HG03442 (cell line): ENCODE results near the gene OGDH.
A peak's percentile ranks its signal among the peaks of the same experiment; 100 is the strongest.
"Not testable (repeated sequence)": the region's sequence is repeated elsewhere in the genome, so short reads cannot be mapped to it uniquely, and the experiment has no call there.

Source experiments
- ATAC-seq: cut with Tn5 transposase; IDR thresholded peaks from one replicate; pipeline ENCODE4 v1.9.1; 2021; ENCODE audit warnings: mild to moderate bottlenecking, moderate library complexity; ENCODE audit not compliant: unreplicated experiment

The OGDH gene

DNA sequence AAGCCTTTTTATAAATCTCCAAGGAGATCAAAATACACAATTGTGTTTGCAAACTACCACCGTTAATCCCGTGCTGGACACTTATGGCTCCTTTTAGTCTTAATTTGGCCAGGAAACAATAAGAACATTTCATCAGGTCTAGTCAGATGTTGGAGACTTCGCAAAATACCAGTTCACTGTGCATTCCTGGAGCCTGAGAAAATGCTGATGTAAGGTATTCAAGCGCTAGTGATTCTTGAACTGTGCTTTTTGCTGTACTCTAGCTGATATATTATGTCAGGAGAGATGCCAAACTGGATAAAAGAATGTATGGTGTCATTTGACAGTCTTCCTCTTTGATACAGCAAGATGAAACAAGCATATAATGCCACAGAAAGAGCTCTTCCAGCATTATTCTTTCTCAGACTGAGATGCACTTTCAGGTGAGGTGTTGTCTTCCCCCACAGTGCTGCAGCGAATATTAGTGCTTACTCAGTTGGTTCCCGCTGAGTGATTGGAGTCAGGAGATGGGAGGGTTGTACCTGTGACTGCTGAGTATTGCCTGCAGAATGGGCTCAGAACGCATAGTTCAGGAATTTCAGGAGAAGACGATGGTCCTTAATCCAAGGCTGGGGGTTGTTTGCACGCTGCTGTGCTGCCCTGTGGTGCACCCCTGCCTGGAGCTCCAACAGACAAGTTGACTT is 59.2 kb downstream of the OGDH start:
- no peak for ATAC-seq

DNA sequence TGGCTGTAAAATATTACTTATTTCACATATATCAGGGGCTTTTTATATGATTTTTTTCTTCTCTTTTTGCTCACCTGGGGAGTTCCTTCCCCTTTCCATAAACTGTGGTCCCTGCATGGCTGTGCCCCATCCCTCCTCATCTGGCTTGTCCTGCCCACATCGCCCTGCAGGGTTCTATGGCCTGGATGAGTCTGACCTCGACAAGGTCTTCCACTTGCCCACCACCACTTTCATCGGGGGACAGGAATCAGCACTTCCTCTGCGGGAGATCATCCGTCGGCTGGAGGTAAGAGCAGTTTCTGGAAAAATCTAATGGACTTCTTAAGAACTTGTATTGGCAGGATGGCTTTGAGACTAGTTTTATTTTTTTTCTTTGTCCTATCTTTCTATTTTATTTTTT is 60.1 kb downstream of the OGDH start:
- ATAC-seq: no peak

DNA sequence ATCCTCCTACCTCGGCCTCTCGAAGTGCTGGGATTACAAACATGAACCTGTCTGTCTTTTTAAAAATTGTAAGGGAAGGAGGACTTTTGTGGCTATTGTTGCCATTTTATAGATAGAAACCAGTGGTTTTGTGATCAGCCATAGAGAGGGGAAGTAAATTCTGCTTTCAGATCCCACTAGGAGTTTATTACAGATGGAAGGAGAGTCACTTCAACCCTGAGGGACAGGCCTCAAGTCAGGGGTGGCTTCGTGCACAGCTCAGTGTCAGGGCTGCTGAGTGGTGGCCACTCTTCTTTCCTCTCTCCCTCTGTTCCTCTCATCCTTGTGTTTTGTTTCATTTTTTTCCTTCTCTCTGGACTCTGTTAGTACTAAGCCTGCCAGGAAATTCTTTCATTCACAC is 60.8 kb downstream of the OGDH start:
- ATAC-seq: no peak

DNA sequence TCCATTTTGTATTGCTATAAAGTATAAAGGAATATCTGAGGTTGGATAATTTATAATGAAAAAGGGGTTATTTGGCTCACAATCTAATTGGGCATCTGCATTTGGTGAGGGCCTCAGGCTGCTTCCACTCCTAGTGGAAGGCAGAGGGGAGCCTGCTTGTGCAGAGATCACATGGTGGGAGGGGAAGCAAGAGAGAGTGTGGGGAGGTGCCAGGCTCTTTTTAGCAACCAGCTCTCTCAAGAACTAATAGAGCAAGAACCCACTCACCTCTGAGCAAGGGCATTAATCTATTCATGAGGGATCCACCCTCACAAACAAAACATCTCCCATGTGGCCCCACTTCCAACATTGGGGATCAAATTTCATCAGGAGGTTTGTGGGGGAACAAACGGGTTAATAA is 64.6 kb downstream of the OGDH start:
- ATAC-seq: no peak

DNA sequence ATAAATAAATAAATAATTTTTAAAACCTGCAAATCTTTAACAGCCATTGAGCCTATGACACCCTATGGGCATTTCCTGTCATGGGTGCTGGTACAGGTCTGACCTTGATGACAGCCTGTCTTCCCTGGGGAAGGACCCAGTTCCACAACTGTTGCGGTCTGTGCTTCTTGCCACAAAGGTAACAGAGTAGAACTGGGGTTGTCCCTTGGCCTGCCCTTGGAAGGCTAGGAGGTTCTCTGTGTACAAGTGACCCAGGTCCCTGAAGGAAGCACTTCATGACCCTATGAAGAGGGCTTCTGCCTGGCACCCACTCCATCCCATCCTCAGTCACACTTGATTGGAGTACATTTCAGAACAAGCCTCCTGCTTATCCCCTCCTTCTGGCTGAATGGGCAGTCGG is 66.9 kb downstream of the OGDH start:
- ATAC-seq: peak; percentile 70

DNA sequence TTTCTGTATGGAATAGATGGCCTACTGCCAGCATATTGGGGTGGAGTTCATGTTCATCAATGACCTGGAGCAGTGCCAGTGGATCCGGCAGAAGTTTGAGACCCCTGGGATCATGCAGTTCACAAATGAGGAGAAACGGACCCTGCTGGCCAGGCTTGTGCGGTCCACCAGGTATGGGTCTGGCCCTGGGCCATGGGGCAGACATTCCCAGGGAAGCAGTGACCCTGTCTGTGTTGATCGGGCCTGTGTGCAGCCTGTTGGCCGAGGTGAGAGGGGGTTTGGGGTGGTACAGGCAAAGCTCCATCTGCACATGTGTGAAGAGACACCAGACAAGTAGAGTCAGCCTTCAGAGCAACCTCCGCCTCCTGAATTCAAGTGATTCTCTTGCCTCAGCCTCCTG is 67.3 kb downstream of the OGDH start:
- ATAC-seq: no peak

DNA sequence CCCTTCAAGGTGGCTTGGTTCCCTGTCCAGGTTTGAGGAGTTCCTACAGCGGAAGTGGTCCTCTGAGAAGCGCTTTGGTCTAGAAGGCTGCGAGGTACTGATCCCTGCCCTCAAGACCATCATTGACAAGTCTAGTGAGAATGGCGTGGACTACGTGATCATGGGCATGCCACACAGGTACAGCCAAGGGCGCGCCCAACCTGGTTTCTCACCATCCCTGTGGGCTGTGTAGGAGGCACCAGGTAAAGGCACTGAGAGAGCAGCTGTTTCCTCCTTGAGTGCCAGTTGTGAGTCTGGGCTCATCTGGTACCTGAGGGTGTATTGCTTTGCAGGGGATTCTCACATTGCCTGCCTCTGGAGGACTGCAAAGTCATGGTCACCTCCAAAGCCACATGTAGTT is 68.0 kb downstream of the OGDH start:
- ATAC-seq: no peak

DNA sequence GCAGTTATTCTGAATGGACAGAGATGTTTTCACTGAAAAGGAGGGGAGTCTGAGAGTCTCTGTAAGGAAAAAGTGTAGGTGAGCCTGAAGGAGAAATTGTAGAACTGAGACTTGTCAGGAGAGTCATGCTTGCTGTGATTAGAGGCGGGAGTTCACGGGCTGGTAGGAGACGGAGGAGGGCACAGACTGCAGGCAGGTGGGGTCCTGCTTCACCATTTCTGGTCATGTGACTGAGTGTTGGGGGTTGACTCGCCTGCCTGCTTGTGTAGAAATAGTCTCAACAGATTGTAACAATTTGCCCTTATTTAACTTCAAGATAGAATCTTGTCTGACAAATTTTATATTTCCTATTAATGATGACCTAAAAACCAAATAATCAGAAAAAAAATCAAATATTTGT is 70.3 kb downstream of the OGDH start:
- ATAC-seq: no peak

DNA sequence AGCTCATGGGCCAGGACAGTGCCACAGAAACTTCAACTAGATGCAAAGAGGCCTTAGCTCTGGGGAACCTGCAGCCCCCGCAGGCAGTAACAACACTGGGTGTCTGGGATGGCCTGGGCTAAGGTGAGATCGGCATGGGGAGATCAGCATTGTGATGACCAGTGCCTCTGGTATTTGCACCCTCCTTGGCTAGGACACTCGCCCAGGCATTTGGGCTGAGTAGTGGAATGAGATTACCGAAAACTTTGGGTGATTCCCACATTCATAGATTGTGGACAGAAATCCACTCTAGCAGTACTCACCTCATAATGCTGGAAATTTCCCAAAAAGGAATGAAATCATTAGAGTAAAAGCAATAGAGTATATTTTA is 71.7 kb downstream of the OGDH start:
- ATAC-seq: no peak

DNA sequence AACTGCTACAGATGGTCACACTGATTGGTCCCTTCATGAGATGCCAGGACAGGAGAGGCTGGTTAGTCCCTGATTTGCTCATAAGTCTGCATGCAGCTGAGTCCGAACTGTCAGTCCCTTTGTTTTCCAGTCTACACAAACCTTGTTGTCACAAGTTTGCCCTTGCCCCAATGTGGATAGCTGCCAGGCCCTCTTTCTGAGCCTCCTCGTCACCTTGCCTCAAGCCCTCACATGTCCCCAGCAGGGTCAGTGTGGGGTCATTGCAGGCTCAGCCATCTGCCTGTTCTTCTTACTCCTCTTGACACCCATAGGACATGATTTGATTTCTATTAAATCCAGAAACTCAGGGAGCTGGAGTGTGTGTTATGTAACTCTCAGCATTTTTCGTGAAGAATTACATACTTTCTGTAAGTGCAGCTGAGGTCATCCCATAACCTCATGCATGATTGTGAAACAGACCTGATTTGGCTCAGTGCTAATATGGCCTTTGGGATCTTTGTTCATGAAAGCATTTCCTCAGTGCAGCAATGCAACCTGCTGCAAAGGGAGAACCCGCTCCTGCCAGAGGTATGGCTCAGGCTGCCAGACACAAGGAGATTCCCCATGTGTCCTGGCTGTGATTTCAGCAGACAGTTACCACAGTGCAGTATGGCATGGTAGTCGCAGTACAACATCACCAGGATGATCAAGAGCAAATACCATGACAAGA is 72.2 kb downstream of the OGDH start:
- no peak for ATAC-seq

DNA sequence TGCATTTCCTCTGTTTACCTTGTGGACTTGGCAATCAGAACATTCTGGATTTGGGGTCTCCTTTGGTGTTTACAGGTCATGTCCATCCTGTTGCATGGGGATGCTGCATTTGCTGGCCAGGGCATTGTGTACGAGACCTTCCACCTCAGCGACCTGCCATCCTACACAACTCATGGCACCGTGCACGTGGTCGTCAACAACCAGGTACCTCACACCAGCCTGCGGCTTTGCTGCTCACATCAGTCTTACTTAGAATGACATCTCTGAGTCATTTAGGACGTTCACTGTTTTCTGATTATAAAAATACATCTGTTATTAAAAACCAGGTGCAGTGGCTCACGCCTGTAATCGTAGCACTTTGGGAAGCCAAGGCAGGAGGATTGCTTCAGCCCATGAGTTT is 75.2 kb downstream of the OGDH start:
- ATAC-seq: no peak

DNA sequence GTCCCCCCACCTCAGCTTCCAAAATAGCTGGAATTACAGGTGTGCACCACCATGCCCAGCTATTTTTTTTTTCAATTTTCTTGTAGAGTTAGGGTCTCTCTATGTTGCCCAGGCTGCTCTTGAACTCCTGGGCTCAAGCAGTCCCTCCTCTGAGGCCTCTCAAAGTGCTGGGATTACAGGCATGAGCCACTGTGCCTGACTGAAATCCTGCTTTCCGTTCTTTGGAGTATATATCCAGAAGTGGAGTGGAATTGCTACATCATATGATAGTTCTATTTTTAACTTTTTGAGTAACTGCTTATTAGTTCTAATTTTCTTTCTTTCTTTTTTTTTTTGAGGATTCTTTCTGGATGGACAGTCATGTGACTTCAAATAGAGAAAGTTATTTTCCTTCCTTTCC is 79.3 kb downstream of the OGDH start:
- no peak for ATAC-seq

DNA sequence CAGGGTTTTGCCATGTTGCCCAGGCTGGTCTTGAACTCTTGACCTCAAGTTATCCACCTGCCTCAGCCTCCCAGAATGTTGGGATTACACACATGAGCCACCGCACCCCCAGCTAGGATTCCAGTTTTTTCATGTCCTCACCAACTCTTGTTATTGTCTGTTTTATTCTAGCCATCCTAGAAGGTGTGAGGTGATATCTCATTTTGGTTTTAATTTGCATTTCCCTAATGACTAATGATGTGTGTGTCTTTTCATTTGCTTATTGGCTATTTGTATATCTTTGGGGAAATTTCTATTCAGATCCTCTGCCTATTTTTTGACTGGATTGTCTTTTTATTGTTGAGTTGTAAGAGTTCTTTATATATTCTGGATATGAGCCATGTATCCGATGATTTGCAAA is 83.0 kb downstream of the OGDH start:
- ATAC-seq: no peak

DNA sequence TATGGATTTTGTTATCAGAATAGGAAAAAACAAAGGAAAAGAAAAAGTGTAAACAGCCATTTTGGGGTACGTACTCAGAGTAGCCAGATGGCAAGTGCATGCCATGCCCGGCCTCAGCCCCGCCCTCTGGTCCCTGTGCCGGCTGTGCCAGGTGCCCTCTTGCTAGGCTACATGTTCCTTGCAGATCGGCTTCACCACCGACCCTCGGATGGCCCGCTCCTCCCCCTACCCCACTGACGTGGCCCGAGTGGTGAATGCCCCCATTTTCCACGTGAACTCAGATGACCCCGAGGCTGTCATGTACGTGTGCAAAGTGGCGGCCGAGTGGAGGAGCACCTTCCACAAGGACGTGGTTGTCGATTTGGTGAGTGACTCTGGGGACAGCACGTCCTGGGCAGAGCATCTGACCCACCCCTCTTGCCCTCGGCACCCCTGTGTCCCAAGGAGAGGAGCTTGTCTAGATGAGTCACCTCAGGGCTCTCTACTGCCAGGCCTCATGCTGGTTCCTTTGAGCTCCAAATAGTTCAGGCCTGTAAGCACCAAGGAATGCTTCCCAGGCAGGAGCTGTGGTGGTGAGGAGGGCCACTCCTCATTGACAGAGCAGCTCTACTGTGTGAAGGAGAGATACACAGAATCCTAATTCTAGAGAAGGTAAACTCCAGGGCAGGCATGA is 87.3 kb downstream of the OGDH start:
- ATAC-seq: no peak

DNA sequence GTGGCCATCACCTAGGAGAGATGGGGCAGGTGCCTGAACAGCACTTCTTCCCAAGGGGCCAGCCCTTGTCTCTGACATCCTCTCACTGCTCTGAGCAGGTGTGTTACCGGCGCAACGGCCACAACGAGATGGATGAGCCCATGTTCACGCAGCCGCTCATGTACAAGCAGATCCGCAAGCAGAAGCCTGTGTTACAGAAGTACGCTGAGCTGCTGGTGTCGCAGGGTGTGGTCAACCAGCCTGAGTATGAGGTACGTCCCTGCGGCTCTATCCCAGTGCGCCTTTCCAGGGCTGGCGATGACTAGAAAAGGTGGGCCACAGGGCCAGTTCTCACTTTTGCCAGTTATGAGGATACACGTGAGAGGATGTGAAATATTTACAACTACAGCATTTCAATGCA is 87.9 kb downstream of the OGDH start:
- no peak for ATAC-seq

DNA sequence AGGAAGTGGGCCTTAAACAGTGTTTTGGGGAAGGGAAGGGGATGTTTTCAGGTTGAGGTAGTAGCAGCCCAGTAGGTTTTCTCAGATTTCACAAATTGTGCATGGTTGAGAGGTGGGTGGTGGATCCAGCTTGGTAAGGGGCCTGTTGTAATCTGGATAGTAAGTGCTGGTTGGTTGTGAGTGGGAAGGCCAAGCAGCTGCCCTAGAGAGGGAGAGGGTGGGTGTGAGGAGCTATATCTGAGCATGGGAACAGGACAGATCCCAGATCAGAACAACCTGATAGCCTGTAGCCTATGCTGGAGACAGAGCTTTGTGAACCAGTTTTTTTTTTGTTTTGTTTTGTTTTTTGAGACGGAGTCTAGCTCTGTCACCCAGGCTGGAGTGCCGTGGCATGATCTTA is 88.3 kb downstream of the OGDH start:
- no peak for ATAC-seq

DNA sequence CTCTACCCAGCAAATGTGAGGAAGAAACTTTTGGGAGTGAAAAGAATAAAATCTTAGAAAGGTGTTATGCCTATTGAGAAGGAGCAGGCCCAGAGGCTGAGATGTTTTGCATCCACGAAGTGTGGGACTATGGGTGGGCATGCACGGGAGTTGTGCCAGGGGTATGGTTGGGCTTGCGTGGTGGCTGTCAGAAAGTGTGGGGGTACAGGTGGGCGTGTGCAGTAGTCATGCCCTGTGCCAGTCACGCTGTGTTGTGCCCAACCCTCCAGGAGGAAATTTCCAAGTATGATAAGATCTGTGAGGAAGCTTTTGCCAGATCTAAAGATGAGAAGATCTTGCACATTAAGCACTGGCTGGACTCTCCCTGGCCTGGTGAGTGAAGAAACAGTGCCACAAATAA is 89.3 kb downstream of the OGDH start:
- no peak for ATAC-seq

DNA sequence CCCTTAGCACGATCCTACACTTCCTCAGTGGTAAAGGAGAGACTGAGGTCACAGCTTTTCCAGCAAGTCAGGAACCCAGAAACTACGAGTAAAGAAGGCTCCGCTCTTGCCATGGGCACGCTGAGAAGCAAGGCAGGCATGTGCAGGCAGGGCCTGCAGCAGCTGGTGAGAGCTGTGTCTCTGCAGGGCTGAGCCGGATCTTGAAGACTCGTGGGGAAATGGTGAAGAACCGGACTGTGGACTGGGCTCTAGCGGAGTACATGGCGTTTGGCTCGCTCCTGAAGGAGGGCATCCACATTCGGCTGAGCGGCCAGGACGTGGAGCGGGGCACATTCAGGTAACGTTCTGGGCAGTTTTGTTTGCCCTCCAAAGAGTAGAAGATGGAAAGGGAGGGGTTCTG is 90.3 kb downstream of the OGDH start:
- no peak for ATAC-seq

DNA sequence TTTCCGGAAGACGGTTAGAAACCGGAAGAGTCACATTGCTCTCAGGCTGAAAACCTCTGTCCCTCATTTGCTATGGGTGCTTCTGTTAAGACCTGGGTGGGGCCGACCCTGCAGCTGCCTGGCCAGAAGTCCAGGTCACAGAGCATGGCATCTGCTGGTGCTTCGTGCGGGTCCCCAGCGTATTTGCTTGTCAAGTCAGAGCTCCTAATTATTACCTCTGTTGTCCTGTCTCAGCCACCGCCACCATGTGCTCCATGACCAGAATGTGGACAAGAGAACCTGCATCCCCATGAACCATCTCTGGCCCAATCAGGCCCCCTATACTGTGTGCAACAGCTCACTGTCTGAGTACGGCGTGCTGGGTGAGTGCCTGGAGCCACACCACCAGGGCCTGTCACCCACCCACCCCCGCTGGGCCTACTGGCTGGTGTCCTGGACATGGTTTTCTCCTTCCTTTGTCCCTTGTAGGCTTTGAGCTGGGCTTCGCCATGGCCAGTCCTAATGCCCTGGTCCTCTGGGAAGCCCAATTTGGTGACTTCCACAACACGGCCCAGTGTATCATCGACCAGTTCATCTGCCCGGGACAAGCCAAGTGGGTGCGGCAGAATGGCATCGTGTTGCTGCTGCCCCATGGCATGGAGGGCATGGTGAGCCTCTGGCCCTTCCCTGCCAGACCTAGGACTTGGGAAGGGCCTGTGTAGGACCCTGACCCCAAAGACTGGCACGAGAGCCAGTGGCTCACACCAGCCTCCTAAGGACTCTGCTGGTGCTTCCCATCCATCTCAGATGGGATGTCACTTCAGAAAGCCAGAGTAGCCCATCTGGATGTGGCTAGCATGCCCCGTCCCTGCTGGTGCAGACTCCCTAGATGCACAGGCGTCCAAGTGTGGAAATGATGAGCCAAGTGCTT is 91.0 kb downstream of the OGDH start:
- ATAC-seq: no peak

DNA sequence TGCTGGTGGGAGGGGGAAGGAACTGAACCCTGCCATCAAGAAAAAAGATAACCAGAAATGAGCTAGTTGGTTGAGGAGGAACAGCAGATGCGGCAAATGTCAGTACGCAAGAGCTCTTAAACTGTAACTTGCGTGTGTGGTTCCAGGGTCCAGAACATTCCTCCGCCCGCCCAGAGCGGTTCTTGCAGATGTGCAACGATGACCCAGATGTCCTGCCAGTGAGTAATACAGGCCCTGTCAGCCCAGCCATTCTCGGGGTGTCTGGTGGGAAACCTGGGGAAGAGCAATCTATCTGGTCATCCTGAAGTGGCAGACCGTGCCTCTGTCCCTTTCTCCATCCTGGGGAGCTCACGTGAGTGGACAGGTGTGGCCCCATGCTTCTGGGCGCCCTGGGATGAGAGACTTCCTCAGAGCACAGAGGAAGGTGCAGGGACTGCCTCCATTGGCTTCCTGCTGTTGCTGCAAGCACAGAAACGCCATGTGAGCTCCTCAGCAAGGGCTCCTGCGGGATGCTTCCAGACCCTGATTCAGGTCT is 91.7 kb downstream of the OGDH start:
- no peak for ATAC-seq

DNA sequence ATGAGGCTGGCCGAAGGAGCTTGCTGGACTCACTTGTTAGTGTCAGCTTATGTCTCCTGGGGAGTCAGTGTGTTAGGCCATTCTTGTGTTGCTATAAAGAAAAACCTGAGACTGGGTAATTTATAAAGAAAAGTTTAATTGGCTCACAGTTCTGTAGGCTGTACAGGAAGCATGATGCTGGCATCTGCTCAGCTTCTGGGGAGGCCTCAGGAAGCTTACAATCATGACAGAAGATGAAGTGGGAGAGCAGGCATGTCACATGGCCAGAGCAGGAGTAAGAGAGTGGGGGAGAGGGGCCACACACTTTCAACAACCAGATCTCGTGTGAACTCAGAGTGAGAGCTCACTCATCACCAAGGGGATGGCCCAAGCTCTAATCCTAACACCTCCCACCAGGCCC is 93.2 kb downstream of the OGDH start:
- ATAC-seq: not testable (repeated sequence)
